GM23338 (cell line): ENCODE measurements around the gene GLYATL2. TPM values are rescaled to one million over a fixed set of nuclear protein-coding genes. Genes with fewer than 3 reads are reported as not detected.

Experiments
- ATAC-seq: fragments of 200-7000 bp; cut with Tn5 transposase; 3 replicates; pipeline ENCODE4 v1.9.1; 2020
- DNase-seq: peaks from one replicate; pipeline ENCODE4 v3.0.0-alpha.2; 2015; ENCODE audit warnings: low spot score
- H2AFZ ChIP-seq: fragments of 200-600 bp; sonication (generic); 2 replicates; pipeline ENCODE4 v1.8.0; 2016; ENCODE audit warnings: antibody characterized with exemption, mild to moderate bottlenecking, moderate library complexity
- H3F3A ChIP-seq: fragments of 200-600 bp; sonication (generic); replicated peaks from 2 replicates; pipeline ENCODE4 v1.8.0; 2017; ENCODE audit warnings: antibody characterized with exemption, mixed run types, low read depth
- H3K27ac ChIP-seq: fragments of 200-600 bp; sonication (generic); 2 replicates; pipeline ENCODE4 v1.6.1; 2016; ENCODE audit warnings: low read depth
- H3K27me3 ChIP-seq: fragments of 200-600 bp; sonication (generic); 2 replicates; pipeline ENCODE4 v1.8.0; 2016; ENCODE audit warnings: mild to moderate bottlenecking, mixed run types, moderate library complexity; ENCODE audit not compliant: insufficient read depth
- H3K36me3 ChIP-seq: fragments of 200-600 bp; sonication (generic); 2 replicates; pipeline ENCODE4 v1.8.0; 2016; ENCODE audit warnings: mild to moderate bottlenecking; ENCODE audit not compliant: insufficient read depth
- H3K4me1 ChIP-seq: fragments of 200-600 bp; sonication (generic); 2 replicates; pipeline ENCODE4 v1.8.0; 2016; ENCODE audit warnings: mild to moderate bottlenecking, moderate library complexity; ENCODE audit not compliant: insufficient read depth
- H3K4me2 ChIP-seq: fragments of 200-600 bp; sonication (generic); 2 replicates; pipeline ENCODE4 v1.7.1; 2017; ENCODE audit warnings: mixed run types
- H3K4me3 ChIP-seq: fragments of 200-600 bp; sonication (generic); 2 replicates; pipeline ENCODE4 v1.6.1; 2016; ENCODE audit warnings: mixed run types
- H3K79me2 ChIP-seq: fragments of 200-600 bp; sonication (generic); replicated peaks from 2 replicates; pipeline ENCODE4 v1.8.0; 2017; ENCODE audit warnings: mild to moderate bottlenecking; ENCODE audit not compliant: insufficient read depth
- H3K9me2 ChIP-seq: fragments of 200-600 bp; sonication (generic); 2 replicates; pipeline ENCODE4 v1.8.0; 2017; ENCODE audit not compliant: insufficient read depth
- H4K20me1 ChIP-seq: fragments of 200-600 bp; sonication (generic); replicated peaks from 2 replicates; pipeline ENCODE4 v1.8.0; 2017; ENCODE audit warnings: mild to moderate bottlenecking; ENCODE audit not compliant: insufficient read depth
- H3K27ac Mint-ChIP-seq: 2 replicates; pipeline ENCODE4 v1.8.0; 2020; ENCODE audit warnings: inconsistent platforms, mild to moderate bottlenecking, moderate library complexity, mixed read lengths
- H3K27me3 Mint-ChIP-seq: 3 replicates; pipeline ENCODE4 v1.8.0; 2022; ENCODE audit warnings: low read depth, mild to moderate bottlenecking, moderate library complexity, mixed read lengths, inconsistent platforms; ENCODE audit not compliant: insufficient read depth, poor library complexity
- H3K36me3 Mint-ChIP-seq: 3 replicates; pipeline ENCODE4 v1.8.0; 2021; ENCODE audit warnings: low read depth, mild to moderate bottlenecking, inconsistent platforms, moderate library complexity, mixed read lengths
- H3K4me1 Mint-ChIP-seq: 3 replicates; pipeline ENCODE4 v1.8.0; 2020; ENCODE audit warnings: mild to moderate bottlenecking, inconsistent platforms, mixed read lengths
- H3K4me3 Mint-ChIP-seq: 3 replicates; pipeline ENCODE4 v1.8.0; 2021; ENCODE audit warnings: moderate library complexity, mild to moderate bottlenecking, inconsistent platforms, mixed read lengths
- H3K9me3 Mint-ChIP-seq: 3 replicates; pipeline ENCODE4 v1.8.0; 2020; ENCODE audit warnings: moderate library complexity, mild to moderate bottlenecking, inconsistent platforms, mixed read lengths
- EZH2phosphoT487 ChIP-seq: fragments of 200-600 bp; sonication (generic); IDR thresholded peaks from one replicate; pipeline ENCODE4 v1.8.1; 2018; ENCODE audit warnings: antibody characterized with exemption; ENCODE audit not compliant: unreplicated experiment
- STAT1 ChIP-seq: IDR thresholded peaks from one replicate; pipeline ENCODE4 v1.6.1; 2016; ENCODE audit warnings: antibody characterized with exemption; ENCODE audit not compliant: unreplicated experiment
- ZNF331 ChIP-seq: fragments of 250-450 bp; sonication (Bioruptor Pico); IDR thresholded peaks from 2 replicates; pipeline ENCODE4 v1.5.0; 2020; ENCODE audit warnings: low read depth, mild to moderate bottlenecking, moderate library complexity
- polyA plus RNA-seq: library from polyadenylated mRNA; unstranded; fragments of >200 nt; fragmentation: Nextera tagmentation; extraction: Ambion mirVana; gene quantifications from 2 replicates; pipeline ENCODE4 v1.2.1, GENCODE V29; 2016
- total RNA-seq: library from RNA; depleted of rRNA; stranded (reverse); fragments of >200 nt; shearing (Covaris generic); gene quantifications from 2 replicates; pipeline ENCODE4 v1.2.3, GENCODE V29; 2014
- TF ChIP-seq, protein P1 (sequence below), 2 experiments: fragments of 200-600 bp in 1 of 2; sonication (generic) in 1 of 2; conservative IDR thresholded peaks; 2 replicates each; pipeline versions ENCODE4 v1.5.1 to v1.6.1; 2016 to 2017; ENCODE audit warnings: antibody characterized with exemption in 2 of 2, low read depth in 2 of 2, mild to moderate bottlenecking in 2 of 2, moderate library complexity in 1 of 2
- TF ChIP-seq, protein P2 (sequence below): fragments of 250-450 bp; sonication (Bioruptor Pico); IDR thresholded peaks from 2 replicates; pipeline ENCODE4 v1.5.0; 2020; ENCODE audit warnings: mild to moderate bottlenecking, moderate library complexity

The GLYATL2 gene
- total and polyA plus RNA-seq, 2 experiments from 2014 or later, result 0.63 to 0.76 TPM

DNA sequence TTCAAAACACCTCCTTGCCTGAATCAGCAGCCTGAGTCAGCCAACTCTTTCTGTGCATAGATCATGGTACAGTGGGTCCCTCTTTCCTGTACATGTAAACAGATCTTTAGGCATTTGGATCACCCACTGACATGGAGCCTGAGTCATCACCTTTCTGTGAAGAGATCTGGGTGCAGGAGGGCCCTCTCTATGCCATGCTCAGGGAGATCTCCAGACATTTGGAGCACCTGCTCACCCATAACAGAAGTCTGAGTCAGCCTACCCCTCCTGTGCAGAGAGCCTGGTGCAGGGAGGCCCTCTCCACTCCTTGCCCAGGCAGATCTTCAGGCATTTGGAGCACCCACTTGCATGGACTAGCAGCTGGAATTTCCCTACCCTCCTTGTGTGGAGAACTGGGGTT lies 56.6 kb downstream of the GLYATL2 start:
- Histone ChIP-seq H2AFZ (peak overlapping the region; percentile 69), H3K27ac (no peak overlapping the region), H3F3A (no peaks in the 10 kb centered on the region), H3K9me2 (no peaks in the 10 kb centered on the region), H3K79me2 (no peaks in the 10 kb centered on the region), H3K27me3 (no peaks in the 10 kb centered on the region), H3K4me2 (no peak overlapping the region), H3K36me3 (no peaks in the 10 kb centered on the region; the same call in 1 of the 2 replicates), H4K20me1 (no peaks in the 10 kb centered on the region), H3K4me1 (no peaks in the 10 kb centered on the region), H3K4me3 (no peak overlapping the region)
- H3K27ac Mint-ChIP-seq, result no peak overlapping the region
- H3K4me1 Mint-ChIP-seq, result no peaks in the 10 kb centered on the region
- no peaks in the 10 kb centered on the region for H3K27me3 Mint-ChIP-seq
- no peaks in the 10 kb centered on the region for H3K36me3 Mint-ChIP-seq
- TF ChIP-seq, protein P1, sequence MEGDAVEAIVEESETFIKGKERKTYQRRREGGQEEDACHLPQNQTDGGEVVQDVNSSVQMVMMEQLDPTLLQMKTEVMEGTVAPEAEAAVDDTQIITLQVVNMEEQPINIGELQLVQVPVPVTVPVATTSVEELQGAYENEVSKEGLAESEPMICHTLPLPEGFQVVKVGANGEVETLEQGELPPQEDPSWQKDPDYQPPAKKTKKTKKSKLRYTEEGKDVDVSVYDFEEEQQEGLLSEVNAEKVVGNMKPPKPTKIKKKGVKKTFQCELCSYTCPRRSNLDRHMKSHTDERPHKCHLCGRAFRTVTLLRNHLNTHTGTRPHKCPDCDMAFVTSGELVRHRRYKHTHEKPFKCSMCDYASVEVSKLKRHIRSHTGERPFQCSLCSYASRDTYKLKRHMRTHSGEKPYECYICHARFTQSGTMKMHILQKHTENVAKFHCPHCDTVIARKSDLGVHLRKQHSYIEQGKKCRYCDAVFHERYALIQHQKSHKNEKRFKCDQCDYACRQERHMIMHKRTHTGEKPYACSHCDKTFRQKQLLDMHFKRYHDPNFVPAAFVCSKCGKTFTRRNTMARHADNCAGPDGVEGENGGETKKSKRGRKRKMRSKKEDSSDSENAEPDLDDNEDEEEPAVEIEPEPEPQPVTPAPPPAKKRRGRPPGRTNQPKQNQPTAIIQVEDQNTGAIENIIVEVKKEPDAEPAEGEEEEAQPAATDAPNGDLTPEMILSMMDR (conservative IDR thresholded peaks at IDR 0.05; ENCODE audit: low read depth in 2 of 2), result no peak
- TF ChIP-seq, protein P2, sequence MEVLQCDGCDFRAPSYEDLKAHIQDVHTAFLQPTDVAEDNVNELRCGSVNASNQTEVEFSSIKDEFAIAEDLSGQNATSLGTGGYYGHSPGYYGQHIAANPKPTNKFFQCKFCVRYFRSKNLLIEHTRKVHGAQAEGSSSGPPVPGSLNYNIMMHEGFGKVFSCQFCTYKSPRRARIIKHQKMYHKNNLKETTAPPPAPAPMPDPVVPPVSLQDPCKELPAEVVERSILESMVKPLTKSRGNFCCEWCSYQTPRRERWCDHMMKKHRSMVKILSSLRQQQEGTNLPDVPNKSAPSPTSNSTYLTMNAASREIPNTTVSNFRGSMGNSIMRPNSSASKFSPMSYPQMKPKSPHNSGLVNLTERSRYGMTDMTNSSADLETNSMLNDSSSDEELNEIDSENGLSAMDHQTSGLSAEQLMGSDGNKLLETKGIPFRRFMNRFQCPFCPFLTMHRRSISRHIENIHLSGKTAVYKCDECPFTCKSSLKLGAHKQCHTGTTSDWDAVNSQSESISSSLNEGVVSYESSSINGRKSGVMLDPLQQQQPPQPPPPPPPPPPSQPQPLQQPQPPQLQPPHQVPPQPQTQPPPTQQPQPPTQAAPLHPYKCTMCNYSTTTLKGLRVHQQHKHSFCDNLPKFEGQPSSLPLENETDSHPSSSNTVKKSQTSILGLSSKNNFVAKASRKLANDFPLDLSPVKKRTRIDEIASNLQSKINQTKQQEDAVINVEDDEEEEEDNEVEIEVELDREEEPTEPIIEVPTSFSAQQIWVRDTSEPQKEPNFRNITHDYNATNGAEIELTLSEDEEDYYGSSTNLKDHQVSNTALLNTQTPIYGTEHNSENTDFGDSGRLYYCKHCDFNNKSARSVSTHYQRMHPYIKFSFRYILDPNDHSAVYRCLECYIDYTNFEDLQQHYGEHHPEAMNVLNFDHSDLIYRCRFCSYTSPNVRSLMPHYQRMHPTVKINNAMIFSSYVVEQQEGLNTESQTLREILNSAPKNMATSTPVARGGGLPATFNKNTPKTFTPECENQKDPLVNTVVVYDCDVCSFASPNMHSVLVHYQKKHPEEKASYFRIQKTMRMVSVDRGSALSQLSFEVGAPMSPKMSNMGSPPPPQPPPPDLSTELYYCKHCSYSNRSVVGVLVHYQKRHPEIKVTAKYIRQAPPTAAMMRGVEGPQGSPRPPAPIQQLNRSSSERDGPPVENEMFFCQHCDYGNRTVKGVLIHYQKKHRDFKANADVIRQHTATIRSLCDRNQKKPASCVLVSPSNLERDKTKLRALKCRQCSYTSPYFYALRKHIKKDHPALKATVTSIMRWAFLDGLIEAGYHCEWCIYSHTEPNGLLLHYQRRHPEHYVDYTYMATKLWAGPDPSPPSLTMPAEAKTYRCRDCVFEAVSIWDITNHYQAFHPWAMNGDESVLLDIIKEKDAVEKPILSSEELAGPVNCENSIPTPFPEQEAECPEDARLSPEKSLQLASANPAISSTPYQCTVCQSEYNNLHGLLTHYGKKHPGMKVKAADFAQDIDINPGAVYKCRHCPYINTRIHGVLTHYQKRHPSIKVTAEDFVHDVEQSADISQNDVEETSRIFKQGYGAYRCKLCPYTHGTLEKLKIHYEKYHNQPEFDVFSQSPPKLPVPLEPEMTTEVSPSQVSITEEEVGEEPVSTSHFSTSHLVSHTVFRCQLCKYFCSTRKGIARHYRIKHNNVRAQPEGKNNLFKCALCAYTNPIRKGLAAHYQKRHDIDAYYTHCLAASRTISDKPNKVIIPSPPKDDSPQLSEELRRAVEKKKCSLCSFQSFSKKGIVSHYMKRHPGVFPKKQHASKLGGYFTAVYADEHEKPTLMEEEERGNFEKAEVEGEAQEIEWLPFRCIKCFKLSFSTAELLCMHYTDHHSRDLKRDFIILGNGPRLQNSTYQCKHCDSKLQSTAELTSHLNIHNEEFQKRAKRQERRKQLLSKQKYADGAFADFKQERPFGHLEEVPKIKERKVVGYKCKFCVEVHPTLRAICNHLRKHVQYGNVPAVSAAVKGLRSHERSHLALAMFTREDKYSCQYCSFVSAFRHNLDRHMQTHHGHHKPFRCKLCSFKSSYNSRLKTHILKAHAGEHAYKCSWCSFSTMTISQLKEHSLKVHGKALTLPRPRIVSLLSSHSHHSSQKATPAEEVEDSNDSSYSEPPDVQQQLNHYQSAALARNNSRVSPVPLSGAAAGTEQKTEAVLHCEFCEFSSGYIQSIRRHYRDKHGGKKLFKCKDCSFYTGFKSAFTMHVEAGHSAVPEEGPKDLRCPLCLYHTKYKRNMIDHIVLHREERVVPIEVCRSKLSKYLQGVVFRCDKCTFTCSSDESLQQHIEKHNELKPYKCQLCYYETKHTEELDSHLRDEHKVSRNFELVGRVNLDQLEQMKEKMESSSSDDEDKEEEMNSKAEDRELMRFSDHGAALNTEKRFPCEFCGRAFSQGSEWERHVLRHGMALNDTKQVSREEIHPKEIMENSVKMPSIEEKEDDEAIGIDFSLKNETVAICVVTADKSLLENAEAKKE (CRISPR knock-in tag), result no peak
- TF ChIP-seq ZNF331 (CRISPR knock-in tag) (no peak), EZH2phosphoT487 (no peak), STAT1 (no peak)
- ATAC-seq (no peak), DNase-seq (no peak)
- H3K9me3 Mint-ChIP-seq, result peaks cover 45% of the 10 kb centered on the region
- no peak overlapping the region for H3K4me3 Mint-ChIP-seq
